Panc1 (cell line): ENCODE data around the gene DCUN1D3. TPM values are rescaled to one million over a fixed set of nuclear protein-coding genes. Genes with fewer than 3 reads are reported as not detected.
A peak's percentile ranks its signal among the peaks of the same experiment; 100 is the strongest.

Experiments
- ATAC-seq: fragments of 200-7000 bp; cut with Tn5 transposase; 2 replicates; pipeline ENCODE4 v1.9.1; 2020; ENCODE audit warnings: mild to moderate bottlenecking, moderate library complexity
- BruUV-seq: library from RNA; stranded (reverse); fragments of 400-500 nt; replicated peaks from 2 replicates; lab custom pipeline; 2021; lab: Mats Ljungman, UMichigan
- CTCF ChIA-PET: fragments of 300-600 bp; sonication (Branson Sonifier 250); formaldehyde crosslinking; loops from one replicate; lab custom pipeline; 2022; ENCODE audit warnings: antibody characterized with exemption; lab: Charles Lee
- POLR2A ChIA-PET: fragments of 300-600 bp; sonication (Branson Sonifier 250); formaldehyde crosslinking; loops from one replicate; lab custom pipeline; 2022; ENCODE audit warnings: antibody characterized with exemption; lab: Charles Lee
- DNase-seq: peaks from one replicate; pipeline ENCODE4 v3.0.0-alpha.2; 2010; ENCODE audit warnings: low read depth, low spot score
- H3K27ac ChIP-seq: 2 replicates; pipeline ENCODE4 v1.5.1; 2011; ENCODE audit warnings: mild to moderate bottlenecking, low read length, inconsistent platforms
- H3K27me3 ChIP-seq: fragments of 200-500 bp; sonication (Bioruptor generic); 2 replicates; pipeline ENCODE4 v1.6.0; 2014; ENCODE audit warnings: low read length, inconsistent platforms; ENCODE audit not compliant: control insufficient read depth, insufficient read depth
- H3K36me3 ChIP-seq: fragments of 200-500 bp; sonication (Bioruptor generic); 2 replicates; pipeline ENCODE4 v1.5.1; 2014; ENCODE audit warnings: inconsistent platforms, mild to moderate bottlenecking, low read length, moderate library complexity; ENCODE audit not compliant: control insufficient read depth, insufficient read depth
- H3K4me1 ChIP-seq: 2 replicates; pipeline ENCODE4 v1.5.1; 2011; ENCODE audit warnings: inconsistent platforms, mild to moderate bottlenecking, low read length, moderate library complexity; ENCODE audit not compliant: control insufficient read depth, insufficient read depth
- H3K4me3 ChIP-seq, 2 experiments: 2 replicates each; pipeline ENCODE4 v1.5.1; 2011 to 2012; ENCODE audit warnings: low read depth in 2 of 2, low read length in 2 of 2, mild to moderate bottlenecking in 2 of 2, inconsistent platforms in 1 of 2, moderate library complexity in 1 of 2
- H3K9me3 ChIP-seq: fragments of 200-500 bp; sonication (Bioruptor generic); 2 replicates; pipeline ENCODE4 v1.5.1; 2014; ENCODE audit warnings: low read depth, mild to moderate bottlenecking, inconsistent platforms, low read length, moderate library complexity; ENCODE audit not compliant: control insufficient read depth, insufficient read depth
- POLR2AphosphoS5 ChIP-seq: IDR thresholded peaks from 2 replicates; pipeline ENCODE4 v1.6.1; 2012; ENCODE audit warnings: mild to moderate bottlenecking, low read depth, low read length, moderate library complexity
- REST ChIP-seq, 2 experiments: IDR thresholded peaks; 2 replicates each; pipeline ENCODE4 v1.6.1; 2011 to 2012; ENCODE audit warnings: low read depth in 2 of 2, control low read depth in 1 of 2, low read length in 1 of 2, mild to moderate bottlenecking in 1 of 2, moderate library complexity in 1 of 2; ENCODE audit not compliant: insufficient read depth in 1 of 2
- SIN3A ChIP-seq: IDR thresholded peaks from 2 replicates; pipeline ENCODE4 v1.6.1; 2012; ENCODE audit warnings: low read depth, mild to moderate bottlenecking, low read length, moderate library complexity, borderline replicate concordance; ENCODE audit not compliant: insufficient read depth
- TCF7L2 ChIP-seq: IDR thresholded peaks from 2 replicates; pipeline ENCODE4 v1.6.1; 2011; ENCODE audit warnings: mild to moderate bottlenecking, low read depth, low read length, inconsistent platforms
- in situ Hi-C: cut with HindIII; loops from 2 replicates; pipeline ENCODE4 v1.10.0; 2016; ENCODE audit warnings: low sequenced_read_pairs, low pct_unique_long_range_greater_than_20kb
- intact Hi-C: fragments of 100-400 bp; cut with micrococcal nuclease; formaldehyde crosslinking; loops from one replicate; pipeline ENCODE4 v1.10.0; 2022; ENCODE audit not compliant: unreplicated experiment
- total RNA-seq: library from RNA; stranded (reverse); gene quantifications from one replicate; pipeline ENCODE4 v1.2.1, GENCODE V29; 2021; ENCODE audit not compliant: unreplicated experiment
- TF ChIP-seq, protein P1 (sequence below): fragments of 450-650 bp; IDR thresholded peaks from 2 replicates; pipeline ENCODE4 v1.5.1; 2017; ENCODE audit warnings: mild to moderate bottlenecking

DCUN1D3 gene
- total RNA-seq, 1 experiment from 2014 or later: 23.5 TPM

DNA sequence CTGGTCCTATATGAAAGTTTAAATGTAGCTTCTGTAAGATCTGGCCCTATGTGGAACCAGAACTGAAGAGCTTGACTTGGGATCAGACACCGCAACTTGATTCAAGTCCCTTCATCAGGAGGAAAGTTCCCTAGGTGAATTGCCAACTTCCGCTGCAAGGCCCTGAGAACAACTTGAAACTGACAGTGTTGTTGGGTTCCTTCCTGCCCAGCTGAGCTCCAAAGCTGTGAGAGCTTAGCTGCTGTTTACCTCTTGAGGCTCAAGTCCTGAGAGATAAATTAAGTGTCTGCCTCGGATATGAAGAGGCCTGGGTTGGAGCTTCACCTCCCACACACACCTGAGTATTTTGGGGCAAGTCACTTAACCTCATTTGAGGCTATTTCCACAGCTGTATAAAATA lies 49.2 kb downstream of the DCUN1D3 start:
- in situ Hi-C loops: no loop called here
- H3K27ac ChIP-seq: peak overlapping the region; percentile 64
- no peaks in the 10 kb centered on the region for H3K27me3 ChIP-seq
- ATAC-seq: no peak
- no peaks in the 10 kb centered on the region for H3K9me3 ChIP-seq
- CTCF ChIA-PET: interaction anchor here (0.7 to 1.9 kb wide), 3 partner anchors 233 to 288 kb away, joined by 3 to 6 read pairs (median 6); no protein-coding TSS in a partner anchor
- peaks cover 4% of the 10 kb centered on the region for H3K36me3 ChIP-seq
- no peak overlapping the region for H3K4me3 ChIP-seq
- DNase-seq: no peak
- TF ChIP-seq REST (IDR thresholded peaks at IDR 0.05; ENCODE audit: insufficient read depth in 1 of 2, low read depth in 2 of 2, low read length in 1 of 2) (no peak), TCF7L2 (no peak), POLR2AphosphoS5 (no peak; the same call in 1 of the 2 replicates), SIN3A (no peak)
- TF ChIP-seq, protein P1, sequence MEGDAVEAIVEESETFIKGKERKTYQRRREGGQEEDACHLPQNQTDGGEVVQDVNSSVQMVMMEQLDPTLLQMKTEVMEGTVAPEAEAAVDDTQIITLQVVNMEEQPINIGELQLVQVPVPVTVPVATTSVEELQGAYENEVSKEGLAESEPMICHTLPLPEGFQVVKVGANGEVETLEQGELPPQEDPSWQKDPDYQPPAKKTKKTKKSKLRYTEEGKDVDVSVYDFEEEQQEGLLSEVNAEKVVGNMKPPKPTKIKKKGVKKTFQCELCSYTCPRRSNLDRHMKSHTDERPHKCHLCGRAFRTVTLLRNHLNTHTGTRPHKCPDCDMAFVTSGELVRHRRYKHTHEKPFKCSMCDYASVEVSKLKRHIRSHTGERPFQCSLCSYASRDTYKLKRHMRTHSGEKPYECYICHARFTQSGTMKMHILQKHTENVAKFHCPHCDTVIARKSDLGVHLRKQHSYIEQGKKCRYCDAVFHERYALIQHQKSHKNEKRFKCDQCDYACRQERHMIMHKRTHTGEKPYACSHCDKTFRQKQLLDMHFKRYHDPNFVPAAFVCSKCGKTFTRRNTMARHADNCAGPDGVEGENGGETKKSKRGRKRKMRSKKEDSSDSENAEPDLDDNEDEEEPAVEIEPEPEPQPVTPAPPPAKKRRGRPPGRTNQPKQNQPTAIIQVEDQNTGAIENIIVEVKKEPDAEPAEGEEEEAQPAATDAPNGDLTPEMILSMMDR: no peak
- intact Hi-C loops: loop anchor here (2.0 kb wide), 1 partner anchor 234 kb away; no protein-coding TSS in a partner anchor
- peaks cover 23% of the 10 kb centered on the region for H3K4me1 ChIP-seq
- BruUV-seq: no TSS peak
- POLR2A ChIA-PET: no interaction called here

DNA sequence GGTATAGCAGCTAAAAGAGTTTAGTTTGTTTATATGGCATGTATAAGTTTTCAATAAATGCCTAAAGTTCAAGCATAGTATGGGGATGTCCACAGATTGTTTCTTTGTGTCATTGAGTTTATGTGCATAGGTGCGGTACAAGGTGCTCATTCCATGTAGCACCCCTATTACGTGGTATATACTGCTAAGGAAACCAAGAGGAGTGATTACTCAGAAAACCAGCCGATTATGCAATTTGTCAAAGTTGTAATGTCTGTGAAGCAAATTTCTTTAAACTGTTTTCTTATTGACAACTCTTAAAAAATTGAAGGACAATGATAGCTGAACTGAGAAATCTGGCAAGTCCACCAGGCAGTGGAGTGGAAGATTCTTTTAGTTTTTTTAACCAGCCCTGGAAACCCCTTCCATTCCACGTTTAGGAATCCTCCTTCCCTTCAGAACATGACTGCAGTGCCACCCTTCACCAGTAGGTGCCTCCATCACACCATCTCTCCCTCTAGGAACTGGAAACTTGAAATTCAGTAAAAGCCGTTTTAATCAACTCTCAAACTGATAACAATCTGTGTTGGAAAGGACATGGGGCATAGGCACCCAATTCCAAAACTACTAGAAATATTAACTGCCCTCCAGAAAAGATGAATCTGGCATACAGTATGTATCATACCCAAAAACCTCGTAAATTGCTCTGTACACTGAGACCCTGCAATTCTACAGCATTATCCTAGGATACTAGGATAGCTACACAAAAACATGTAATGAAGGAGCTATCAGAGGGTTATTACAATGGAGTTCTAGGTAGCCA lies 50.4 kb downstream of the DCUN1D3 start:
- CTCF ChIA-PET: interaction anchor here (0.5 to 1.9 kb wide), 3 partner anchors 234 to 423 kb away, joined by 6 to 10 read pairs (median 6); no protein-coding TSS in a partner anchor

More for the DNA sequence above, 50.4 kb downstream of the DCUN1D3 start:
- in situ Hi-C loops (loop anchor here (10.0 kb wide), 1 partner anchor 145 kb away; no protein-coding TSS in a partner anchor), intact Hi-C loops (loop anchor here (2.0 kb wide), 1 partner anchor 235 kb away; no protein-coding TSS in a partner anchor)
- H3K9me3 ChIP-seq: no peaks in the 10 kb centered on the region
- ATAC-seq: peak; percentile 72; the same call in 1 of the 2 replicates
- BruUV-seq: no TSS peak
- peaks cover 23% of the 10 kb centered on the region for H3K4me1 ChIP-seq
- TF ChIP-seq SIN3A (no peak), TCF7L2 (no peak), REST (IDR thresholded peaks at IDR 0.05; ENCODE audit: insufficient read depth in 1 of 2, low read depth in 2 of 2, low read length in 1 of 2) (no peak), POLR2AphosphoS5 (no peak)
- TF ChIP-seq, protein P1: peak; percentile 95
- no peak overlapping the region for H3K4me3 ChIP-seq
- H3K27me3 ChIP-seq: no peaks in the 10 kb centered on the region
- peak; percentile 71 for DNase-seq
- H3K27ac ChIP-seq: peak overlapping the region; percentile 45; the same call in 1 of the 2 replicates
- POLR2A ChIA-PET: no interaction called here
- H3K36me3 ChIP-seq: peaks cover 8% of the 10 kb centered on the region
